AG04450 (cell line): ENCODE data around the gene ALDOB. TPM values are rescaled to one million over a fixed set of nuclear protein-coding genes. Genes with fewer than 3 reads are reported as not detected.

Experiments
- CTCF ChIA-PET: fragments of 300-600, 350-600 bp; formaldehyde crosslinking; extraction: SDS; loops from one replicate; lab custom pipeline; 2022; ENCODE audit warnings: antibody characterized with exemption, inconsistent platforms; lab: Charles Lee
- POLR2A ChIA-PET: fragments of 350-600 bp; formaldehyde crosslinking; extraction: SDS; loops from one replicate; lab custom pipeline; 2021; ENCODE audit warnings: antibody characterized with exemption, inconsistent platforms; lab: Yijun Ruan, JAX
- DNase-seq: peaks from one replicate; pipeline ENCODE4 v3.0.0-alpha.2; 2011; ENCODE audit warnings: low read depth, low spot score
- H3K27ac ChIP-seq: one replicate; pipeline ENCODE4 v1.5.1; 2012; ENCODE audit warnings: low read depth, low read length, control low read depth
- H3K27me3 ChIP-seq: one replicate; pipeline ENCODE4 v1.6.0; 2012; ENCODE audit warnings: low read length; ENCODE audit not compliant: control insufficient read depth, insufficient read depth
- H3K4me3 ChIP-seq: 2 replicates; pipeline ENCODE4 v1.5.1; 2011; ENCODE audit warnings: mild to moderate bottlenecking, low read depth, low read length, control low read depth
- H3K9me3 ChIP-seq: 2 replicates; pipeline ENCODE4 v1.5.1; 2012; ENCODE audit warnings: low read length; ENCODE audit not compliant: control insufficient read depth, insufficient read depth
- polyA plus RNA-seq: library from polyadenylated mRNA; depleted of rRNA; stranded (reverse); fragments of >200 nt; gene quantifications from 2 replicates; pipeline ENCODE4 v1.2.3, GENCODE V29; 2011
- TF ChIP-seq, protein P1 (sequence below): IDR thresholded peaks from 2 replicates; pipeline ENCODE4 v1.5.1; 2011; ENCODE audit warnings: low read depth, low read length, control low read depth, inconsistent platforms

Gene ALDOB
- polyA plus RNA-seq, 1 experiment: not detected

DNA sequence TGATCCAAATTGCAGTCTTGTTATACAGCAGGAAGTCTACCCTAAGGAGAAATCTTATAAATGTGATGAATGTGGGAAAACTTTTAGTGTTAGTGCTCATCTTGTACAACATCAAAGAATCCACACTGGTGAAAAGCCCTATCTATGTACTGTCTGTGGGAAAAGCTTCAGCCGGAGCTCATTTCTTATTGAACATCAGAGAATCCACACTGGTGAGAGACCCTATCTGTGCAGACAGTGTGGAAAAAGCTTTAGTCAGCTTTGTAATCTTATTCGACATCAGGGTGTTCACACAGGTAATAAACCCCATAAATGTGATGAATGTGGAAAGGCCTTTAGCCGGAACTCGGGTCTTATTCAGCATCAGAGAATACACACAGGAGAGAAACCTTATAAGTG, 26.5 kb downstream of the ALDOB start:
- Histone ChIP-seq H3K4me3 (no peak overlapping the region), H3K27ac (no peak overlapping the region), H3K27me3 (no peaks in the 10 kb centered on the region), H3K9me3 (peaks cover 18% of the 10 kb centered on the region)
- CTCF ChIA-PET: interaction anchor here (1.1 kb wide), 2 partner anchors 8 to 40 kb away, joined by 3 read pairs; no protein-coding TSS in a partner anchor
- no peak for DNase-seq
- TF ChIP-seq, protein P1, sequence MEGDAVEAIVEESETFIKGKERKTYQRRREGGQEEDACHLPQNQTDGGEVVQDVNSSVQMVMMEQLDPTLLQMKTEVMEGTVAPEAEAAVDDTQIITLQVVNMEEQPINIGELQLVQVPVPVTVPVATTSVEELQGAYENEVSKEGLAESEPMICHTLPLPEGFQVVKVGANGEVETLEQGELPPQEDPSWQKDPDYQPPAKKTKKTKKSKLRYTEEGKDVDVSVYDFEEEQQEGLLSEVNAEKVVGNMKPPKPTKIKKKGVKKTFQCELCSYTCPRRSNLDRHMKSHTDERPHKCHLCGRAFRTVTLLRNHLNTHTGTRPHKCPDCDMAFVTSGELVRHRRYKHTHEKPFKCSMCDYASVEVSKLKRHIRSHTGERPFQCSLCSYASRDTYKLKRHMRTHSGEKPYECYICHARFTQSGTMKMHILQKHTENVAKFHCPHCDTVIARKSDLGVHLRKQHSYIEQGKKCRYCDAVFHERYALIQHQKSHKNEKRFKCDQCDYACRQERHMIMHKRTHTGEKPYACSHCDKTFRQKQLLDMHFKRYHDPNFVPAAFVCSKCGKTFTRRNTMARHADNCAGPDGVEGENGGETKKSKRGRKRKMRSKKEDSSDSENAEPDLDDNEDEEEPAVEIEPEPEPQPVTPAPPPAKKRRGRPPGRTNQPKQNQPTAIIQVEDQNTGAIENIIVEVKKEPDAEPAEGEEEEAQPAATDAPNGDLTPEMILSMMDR: no peak
- POLR2A ChIA-PET: no interaction called here

DNA sequence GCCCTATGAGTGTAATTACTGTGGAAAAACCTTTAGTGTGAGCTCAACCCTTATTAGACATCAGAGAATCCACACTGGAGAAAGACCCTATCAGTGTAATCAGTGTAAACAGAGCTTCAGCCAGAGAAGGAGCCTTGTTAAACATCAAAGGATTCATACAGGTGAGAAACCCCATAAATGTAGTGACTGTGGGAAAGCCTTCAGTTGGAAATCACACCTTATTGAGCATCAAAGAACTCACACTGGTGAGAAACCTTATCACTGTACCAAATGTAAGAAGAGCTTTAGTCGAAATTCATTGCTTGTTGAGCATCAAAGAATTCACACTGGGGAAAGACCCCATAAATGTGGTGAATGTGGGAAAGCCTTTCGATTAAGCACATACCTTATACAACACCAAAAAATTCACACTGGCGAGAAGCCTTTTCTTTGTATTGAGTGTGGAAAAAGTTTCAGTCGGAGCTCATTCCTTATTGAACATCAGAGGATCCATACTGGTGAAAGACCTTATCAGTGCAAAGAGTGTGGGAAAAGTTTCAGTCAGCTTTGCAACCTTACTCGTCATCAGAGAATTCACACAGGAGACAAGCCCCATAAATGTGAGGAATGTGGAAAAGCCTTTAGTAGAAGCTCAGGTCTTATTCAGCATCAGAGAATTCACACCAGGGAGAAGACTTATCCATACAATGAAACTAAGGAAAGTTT, 27.0 kb downstream of the ALDOB start:
- CTCF ChIA-PET: interaction anchor here (1.1 kb wide), 2 partner anchors 8 to 41 kb away, joined by 3 read pairs; no protein-coding TSS in a partner anchor
- H3K27ac ChIP-seq: no peak overlapping the region
- POLR2A ChIA-PET: no interaction called here
- no peak for DNase-seq
- no peaks in the 10 kb centered on the region for H3K27me3 ChIP-seq
- TF ChIP-seq, protein P1: no peak
- H3K9me3 ChIP-seq: peaks cover 16% of the 10 kb centered on the region
- no peak overlapping the region for H3K4me3 ChIP-seq

DNA sequence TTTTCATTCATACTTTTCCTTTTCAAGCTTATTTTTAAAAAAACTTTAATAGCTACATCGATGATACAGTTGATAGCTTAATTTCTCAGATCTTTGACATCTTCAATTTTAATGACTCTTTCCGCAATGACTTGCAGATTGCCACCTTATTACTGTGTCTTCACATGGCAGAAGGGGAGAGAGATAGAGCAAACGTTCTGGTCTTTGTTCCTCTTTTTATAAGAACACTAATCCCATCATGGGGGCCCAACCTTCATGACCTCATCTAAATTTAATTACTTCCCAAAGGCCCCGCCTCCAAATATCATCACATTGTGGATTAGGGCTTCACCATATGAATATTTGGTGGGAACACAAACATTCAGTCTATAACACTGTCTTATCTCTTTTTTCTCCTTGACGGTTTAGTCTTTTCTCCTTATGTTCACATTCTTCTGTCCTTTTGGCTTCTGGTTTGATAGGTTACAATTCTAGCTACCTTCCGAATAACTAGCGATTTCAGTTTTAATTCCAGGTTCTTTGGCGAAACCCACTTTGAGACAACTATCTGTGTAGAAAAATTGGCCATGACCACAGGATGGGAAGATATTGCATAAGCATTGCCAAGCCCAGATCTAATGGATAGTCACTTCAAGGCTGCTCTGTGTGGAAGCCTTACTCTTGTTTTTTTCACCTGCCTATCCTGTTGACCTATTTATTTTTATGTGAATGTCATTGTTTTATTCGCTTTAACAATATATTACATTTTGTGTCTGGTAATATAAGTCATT, 31.9 kb downstream of the ALDOB start:
- POLR2A ChIA-PET: no interaction called here
- no peak overlapping the region for H3K27ac ChIP-seq
- H3K9me3 ChIP-seq: peaks cover 13% of the 10 kb centered on the region
- TF ChIP-seq, protein P1: no peak
- H3K4me3 ChIP-seq: no peak overlapping the region
- H3K27me3 ChIP-seq: no peaks in the 10 kb centered on the region
- DNase-seq: no peak
- CTCF ChIA-PET: no interaction called here

DNA sequence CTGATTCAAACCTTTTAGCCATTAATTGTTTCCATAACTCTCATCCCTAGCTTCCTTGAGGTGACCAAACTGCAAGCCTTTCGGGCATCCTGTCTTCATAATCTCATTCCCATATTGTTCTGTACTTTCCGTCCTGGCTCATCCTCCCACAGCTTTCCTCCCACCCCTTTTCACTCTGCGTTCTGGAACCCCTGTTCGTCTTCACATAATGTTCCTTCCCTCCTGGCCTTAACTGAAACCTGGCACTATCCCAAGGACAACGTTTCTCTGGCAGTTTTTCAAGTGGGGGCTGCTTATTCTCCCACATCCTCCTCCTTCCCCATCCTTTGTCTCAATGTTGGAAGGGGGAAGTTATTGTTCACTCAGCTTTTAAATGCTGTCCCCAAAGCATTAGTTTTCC, 35.5 kb downstream of the ALDOB start:
- ChIA-PET POLR2A (no interaction called here), CTCF (interaction anchor here (0.9 to 3.3 kb wide), 3 partner anchors 12 to 62 kb away, joined by 3 to 31 read pairs (median 3); no protein-coding TSS in a partner anchor)
- peaks cover 4% of the 10 kb centered on the region; the same call in 1 of the 2 replicates for H3K9me3 ChIP-seq
- no peak for DNase-seq
- H3K27me3 ChIP-seq: no peaks in the 10 kb centered on the region
- no peak overlapping the region for H3K27ac ChIP-seq
- peak overlapping the region; percentile 73 for H3K4me3 ChIP-seq
- TF ChIP-seq, protein P1: no peak

DNA sequence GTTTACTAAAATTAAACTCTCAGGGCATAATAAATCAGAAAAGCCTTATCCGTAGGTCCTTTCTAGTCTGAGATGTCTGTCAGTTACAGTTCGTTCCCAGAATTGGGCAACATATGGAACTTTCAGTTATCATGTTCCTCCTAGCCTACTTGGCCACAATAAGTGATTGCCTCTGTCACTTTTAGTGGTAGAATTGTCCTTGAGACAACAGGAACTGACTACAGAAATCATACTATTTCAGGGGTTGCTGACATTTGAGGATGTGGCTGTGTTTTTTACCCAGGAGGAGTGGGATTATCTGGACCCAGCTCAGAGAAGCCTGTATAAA, 36.0 kb downstream of the ALDOB start:
- ChIA-PET CTCF (interaction anchor here (0.9 to 3.3 kb wide), 3 partner anchors 11 to 63 kb away, joined by 3 to 31 read pairs (median 3); no protein-coding TSS in a partner anchor), POLR2A (interaction anchor here (0.7 kb wide), 1 partner anchor 32 kb away, joined by 3 read pairs; no protein-coding TSS in a partner anchor)
- Histone ChIP-seq H3K9me3 (peaks cover 4% of the 10 kb centered on the region; the same call in 1 of the 2 replicates), H3K27me3 (no peaks in the 10 kb centered on the region), H3K4me3 (peak overlapping the region; percentile 73), H3K27ac (no peak overlapping the region)
- no peak for DNase-seq
- TF ChIP-seq, protein P1: no peak
